A673 (cell line): ENCODE results near the gene RAB44. TPM values are rescaled to one million over a fixed set of nuclear protein-coding genes. Genes with fewer than 3 reads are reported as not detected.

Source experiments
- BruUV-seq: library from RNA; stranded (reverse); fragments of 400-500 nt; replicated peaks from 2 replicates; lab custom pipeline; 2021; lab: Mats Ljungman, UMichigan
- CTCF ChIA-PET: fragments of 300-600 bp; sonication (Branson Sonifier 250); formaldehyde crosslinking; loops from one replicate; lab custom pipeline; 2022; ENCODE audit warnings: antibody characterized with exemption; lab: Charles Lee
- POLR2A ChIA-PET: fragments of 300-600 bp; sonication (Branson Sonifier 250); formaldehyde crosslinking; loops from one replicate; lab custom pipeline; 2022; ENCODE audit warnings: antibody characterized with exemption; ENCODE audit not compliant: low non-redundant PET; lab: Charles Lee
- DNase-seq: peaks from one replicate; pipeline ENCODE4 v3.0.0-alpha.2; 2015; ENCODE audit warnings: low spot score
- H3K27ac ChIP-seq: fragments of 200-600 bp; sonication (generic); 2 replicates; pipeline ENCODE4 v1.5.1; 2016; ENCODE audit warnings: mixed run types, low read depth, mild to moderate bottlenecking, mixed read lengths, antibody characterized with exemption, low read length; ENCODE audit not compliant: poor library complexity, severe bottlenecking
- H3K27me3 ChIP-seq: fragments of 200-600 bp; sonication (generic); replicated peaks from 2 replicates; pipeline ENCODE4 v1.6.1; 2017; ENCODE audit warnings: mixed run types, low read depth, mild to moderate bottlenecking, mixed read lengths, antibody characterized with exemption, low read length; ENCODE audit not compliant: insufficient read depth, poor library complexity
- H3K36me3 ChIP-seq: fragments of 200-600 bp; sonication (generic); 2 replicates; pipeline ENCODE4 v1.6.1; 2016; ENCODE audit warnings: mixed run types, mild to moderate bottlenecking, mixed read lengths, antibody characterized with exemption, low read length; ENCODE audit not compliant: insufficient read depth, poor library complexity, severe bottlenecking
- H3K4me1 ChIP-seq: fragments of 200-600 bp; sonication (generic); 2 replicates; pipeline ENCODE4 v1.6.1; 2017; ENCODE audit warnings: mixed run types, mild to moderate bottlenecking, mixed read lengths, antibody characterized with exemption, low read length; ENCODE audit not compliant: insufficient read depth, poor library complexity, severe bottlenecking
- H3K4me3 ChIP-seq: fragments of 200-600 bp; sonication (generic); 2 replicates; pipeline ENCODE4 v1.5.1; 2016; ENCODE audit warnings: low read depth, mixed run types, mild to moderate bottlenecking, mixed read lengths, low read length; ENCODE audit not compliant: poor library complexity, severe bottlenecking
- H3K9me3 ChIP-seq: fragments of 200-600 bp; sonication (generic); 2 replicates; pipeline ENCODE4 v1.6.1; 2016; ENCODE audit warnings: mixed run types, low read depth, mild to moderate bottlenecking, mixed read lengths, antibody characterized with exemption, low read length; ENCODE audit not compliant: poor library complexity, severe bottlenecking
- EZH2 ChIP-seq: fragments of 200-600 bp; sonication (generic); IDR thresholded peaks from 2 replicates; pipeline ENCODE4 v1.6.1; 2017; ENCODE audit warnings: borderline replicate concordance, low read depth, mild to moderate bottlenecking, mixed read lengths, antibody characterized with exemption, low read length; ENCODE audit not compliant: poor library complexity, severe bottlenecking
- intact Hi-C: fragments of 100-400 bp; cut with micrococcal nuclease; formaldehyde crosslinking; loops from one replicate; pipeline ENCODE4 v1.10.0; 2022; ENCODE audit not compliant: unreplicated experiment
- total RNA-seq: library from RNA; stranded (reverse); gene quantifications from 2 replicates; pipeline ENCODE4 v1.2.3, GENCODE V29; 2021
- TF ChIP-seq, protein P1 (sequence below): fragments of 300-800, 200-600 bp; sonication (generic); conservative IDR thresholded peaks from 2 replicates; pipeline ENCODE4 v1.5.1; 2017; ENCODE audit warnings: low read depth, mild to moderate bottlenecking, antibody characterized with exemption, low read length, moderate library complexity, mixed read lengths

RAB44 gene
- total RNA-seq, 1 experiment from 2014 or later, result not detected

DNA sequence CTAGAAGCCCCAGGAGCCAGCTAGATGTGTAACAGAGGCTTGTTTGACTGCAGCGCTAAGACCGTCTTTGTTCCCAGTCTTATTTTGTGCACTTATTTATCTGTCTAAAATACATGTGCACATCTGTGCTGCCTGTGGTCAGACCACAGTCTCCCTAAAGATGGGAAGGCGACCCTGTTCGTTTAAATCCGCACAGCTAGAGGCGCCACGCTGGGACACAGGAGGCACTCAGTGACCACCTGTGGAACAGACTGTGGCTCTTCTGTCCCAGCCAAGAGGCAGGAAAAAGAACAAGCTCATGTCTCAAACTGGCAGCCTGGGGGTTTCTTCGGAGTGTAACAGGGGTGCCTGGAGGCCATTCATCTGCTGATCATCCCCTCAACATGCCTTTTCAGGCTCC lies 74.8 kb downstream of the RAB44 start:
- no TSS peak for BruUV-seq
- CTCF ChIA-PET, result interaction anchor here (1.0 kb wide), 1 partner anchor 10 kb away, joined by 5 read pairs; no protein-coding TSS in a partner anchor

DNA sequence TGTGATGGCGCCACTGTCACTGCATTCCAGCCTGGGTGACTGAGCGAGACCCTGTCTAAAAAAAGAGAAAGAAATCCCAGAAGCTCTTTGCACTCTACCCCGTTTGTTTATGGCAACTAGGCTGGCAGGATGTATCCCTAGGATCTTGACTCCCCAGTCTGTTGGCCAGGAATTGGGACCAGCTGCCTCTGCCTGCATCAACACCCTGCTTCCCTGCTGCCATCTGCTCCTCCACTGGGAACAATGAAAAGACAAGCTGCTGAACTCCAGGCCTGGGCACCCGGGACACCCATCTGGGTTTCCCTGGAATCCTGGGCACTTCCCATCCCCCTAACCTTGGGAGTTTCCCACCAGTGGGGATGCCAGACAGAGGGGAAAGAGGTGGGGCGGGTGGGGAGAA lies 76.7 kb downstream of the RAB44 start:
- TF ChIP-seq, protein P1, sequence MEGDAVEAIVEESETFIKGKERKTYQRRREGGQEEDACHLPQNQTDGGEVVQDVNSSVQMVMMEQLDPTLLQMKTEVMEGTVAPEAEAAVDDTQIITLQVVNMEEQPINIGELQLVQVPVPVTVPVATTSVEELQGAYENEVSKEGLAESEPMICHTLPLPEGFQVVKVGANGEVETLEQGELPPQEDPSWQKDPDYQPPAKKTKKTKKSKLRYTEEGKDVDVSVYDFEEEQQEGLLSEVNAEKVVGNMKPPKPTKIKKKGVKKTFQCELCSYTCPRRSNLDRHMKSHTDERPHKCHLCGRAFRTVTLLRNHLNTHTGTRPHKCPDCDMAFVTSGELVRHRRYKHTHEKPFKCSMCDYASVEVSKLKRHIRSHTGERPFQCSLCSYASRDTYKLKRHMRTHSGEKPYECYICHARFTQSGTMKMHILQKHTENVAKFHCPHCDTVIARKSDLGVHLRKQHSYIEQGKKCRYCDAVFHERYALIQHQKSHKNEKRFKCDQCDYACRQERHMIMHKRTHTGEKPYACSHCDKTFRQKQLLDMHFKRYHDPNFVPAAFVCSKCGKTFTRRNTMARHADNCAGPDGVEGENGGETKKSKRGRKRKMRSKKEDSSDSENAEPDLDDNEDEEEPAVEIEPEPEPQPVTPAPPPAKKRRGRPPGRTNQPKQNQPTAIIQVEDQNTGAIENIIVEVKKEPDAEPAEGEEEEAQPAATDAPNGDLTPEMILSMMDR, result no peak
- no peak for TF ChIP-seq EZH2
- H3K36me3 ChIP-seq, result no peaks in the 10 kb centered on the region
- intact Hi-C loops, result no loop called here
- no peak overlapping the region for H3K27ac ChIP-seq
- peaks cover 5% of the 10 kb centered on the region for H3K4me1 ChIP-seq
- H3K9me3 ChIP-seq, result no peaks in the 10 kb centered on the region
- no peak overlapping the region for H3K4me3 ChIP-seq
- BruUV-seq, result no TSS peak
- CTCF ChIA-PET, result no interaction called here
- no peak for DNase-seq
- POLR2A ChIA-PET, result interaction anchor here (0.6 kb wide), 1 partner anchor 9 kb away, joined by 7 read pairs; no protein-coding TSS in a partner anchor
- no peaks in the 10 kb centered on the region for H3K27me3 ChIP-seq

More for the DNA sequence above, 74.8 kb downstream of the RAB44 start:
- no peaks in the 10 kb centered on the region for H3K9me3 ChIP-seq
- no peaks in the 10 kb centered on the region for H3K27me3 ChIP-seq
- no peak for DNase-seq
- intact Hi-C loops, result no loop called here
- peaks cover 7% of the 10 kb centered on the region for H3K4me1 ChIP-seq
- POLR2A ChIA-PET, result no interaction called here
- no peak overlapping the region for H3K27ac ChIP-seq
- TF ChIP-seq EZH2, result no peak
- TF ChIP-seq, protein P1, result no peak
- H3K36me3 ChIP-seq, result no peaks in the 10 kb centered on the region
- H3K4me3 ChIP-seq, result no peak overlapping the region

DNA sequence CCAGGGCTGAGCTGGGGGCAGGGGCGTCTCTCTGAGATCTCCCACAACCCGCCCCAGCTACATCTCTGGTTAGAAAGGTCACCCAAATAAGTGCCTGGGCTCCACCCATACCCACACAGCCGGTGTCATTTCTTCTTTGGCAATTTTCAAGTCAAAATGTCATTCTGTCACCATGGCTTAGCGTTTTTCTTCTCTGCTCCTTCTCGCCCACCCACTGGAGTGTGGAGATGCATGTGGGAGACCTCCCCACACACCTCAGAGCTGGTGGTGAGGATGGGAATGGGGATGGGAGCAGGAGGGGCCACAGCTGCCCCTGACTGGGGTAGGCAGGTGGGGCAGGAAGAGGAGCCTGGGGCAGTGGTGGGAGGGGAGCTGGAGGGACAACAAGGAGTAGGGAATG lies 78.5 kb downstream of the RAB44 start:
- intact Hi-C loops, result no loop called here
- H3K36me3 ChIP-seq, result no peaks in the 10 kb centered on the region
- no peaks in the 10 kb centered on the region for H3K27me3 ChIP-seq
- no peak overlapping the region for H3K4me3 ChIP-seq
- H3K27ac ChIP-seq, result no peak overlapping the region
- ChIA-PET POLR2A (no interaction called here), CTCF (no interaction called here)
- BruUV-seq, result no TSS peak
- H3K4me1 ChIP-seq, result no peaks in the 10 kb centered on the region
- no peaks in the 10 kb centered on the region for H3K9me3 ChIP-seq
- no peak for DNase-seq
- TF ChIP-seq EZH2, result no peak
- TF ChIP-seq, protein P1, result no peak
